ENCODE measurements around the gene EFHC2. TPM values are rescaled to one million over a fixed set of nuclear protein-coding genes. Genes with fewer than 3 reads are reported as not detected.

EFHC2 gene
- total and polyA plus RNA-seq, 12 donors, result 1.5 to 17.9 (median 10.3) TPM

DNA sequence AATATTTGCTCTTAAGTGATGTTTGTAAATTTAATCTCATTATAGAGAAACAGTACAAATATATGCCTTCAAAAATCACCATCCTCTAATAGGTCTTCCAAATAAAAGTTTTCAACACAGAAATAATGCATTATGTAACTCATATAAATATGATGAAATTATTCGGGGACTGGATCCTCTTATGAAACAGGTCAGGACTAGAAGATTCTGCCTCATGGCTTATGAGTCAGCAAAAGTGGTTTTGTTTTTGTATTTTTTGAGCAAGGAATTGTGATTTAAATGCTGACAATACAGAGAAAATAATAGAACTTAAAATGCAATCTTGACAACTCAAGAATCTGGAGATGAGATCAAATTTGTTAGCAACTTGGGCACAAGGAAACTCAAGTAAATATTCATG lies 190.6 kb downstream of the EFHC2 start:
- H3K27ac ChIP-seq, result no peak overlapping the region
- peaks cover 0 to 31% (median 0%) of the 10 kb centered on the region in 7 donors for H3K27me3 ChIP-seq
- no peak for ATAC-seq
- WGBS, 2 donors, result 58 to 83% methylated on average over 1 of the region's 1 CpG
- intact Hi-C loops (cut with DNase I), result no loop called here
- no peaks in the 10 kb centered on the region for H3K36me3 ChIP-seq
- no peaks in the 10 kb centered on the region for H3K4me1 ChIP-seq
- no peaks in the 10 kb centered on the region for H3K9me3 ChIP-seq
- TF ChIP-seq, protein P1, sequence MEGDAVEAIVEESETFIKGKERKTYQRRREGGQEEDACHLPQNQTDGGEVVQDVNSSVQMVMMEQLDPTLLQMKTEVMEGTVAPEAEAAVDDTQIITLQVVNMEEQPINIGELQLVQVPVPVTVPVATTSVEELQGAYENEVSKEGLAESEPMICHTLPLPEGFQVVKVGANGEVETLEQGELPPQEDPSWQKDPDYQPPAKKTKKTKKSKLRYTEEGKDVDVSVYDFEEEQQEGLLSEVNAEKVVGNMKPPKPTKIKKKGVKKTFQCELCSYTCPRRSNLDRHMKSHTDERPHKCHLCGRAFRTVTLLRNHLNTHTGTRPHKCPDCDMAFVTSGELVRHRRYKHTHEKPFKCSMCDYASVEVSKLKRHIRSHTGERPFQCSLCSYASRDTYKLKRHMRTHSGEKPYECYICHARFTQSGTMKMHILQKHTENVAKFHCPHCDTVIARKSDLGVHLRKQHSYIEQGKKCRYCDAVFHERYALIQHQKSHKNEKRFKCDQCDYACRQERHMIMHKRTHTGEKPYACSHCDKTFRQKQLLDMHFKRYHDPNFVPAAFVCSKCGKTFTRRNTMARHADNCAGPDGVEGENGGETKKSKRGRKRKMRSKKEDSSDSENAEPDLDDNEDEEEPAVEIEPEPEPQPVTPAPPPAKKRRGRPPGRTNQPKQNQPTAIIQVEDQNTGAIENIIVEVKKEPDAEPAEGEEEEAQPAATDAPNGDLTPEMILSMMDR (IDR thresholded peaks at IDR 0.05), result no peak
- H3K4me3 ChIP-seq, result no peak overlapping the region
- no peak for DNase-seq

DNA sequence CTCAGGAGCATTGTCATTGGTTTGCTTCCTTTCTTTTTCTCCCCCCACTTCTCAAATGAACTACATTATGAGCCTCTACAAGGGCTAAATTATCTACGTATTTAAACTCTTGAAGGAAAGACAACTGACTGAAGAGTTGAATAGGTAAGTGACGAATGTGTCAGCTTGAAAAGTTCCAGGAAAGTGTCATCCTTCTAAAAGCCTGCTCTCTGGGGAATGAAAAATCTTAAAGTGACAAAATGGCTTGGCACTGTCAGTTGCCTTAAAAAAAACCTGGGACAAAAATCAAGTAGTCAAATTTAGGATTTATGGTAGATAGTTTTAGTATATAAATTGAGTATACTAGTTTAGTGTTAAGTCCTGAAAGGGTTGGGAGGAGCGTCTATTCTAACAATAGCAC lies 196.3 kb downstream of the EFHC2 start:
- Histone ChIP-seq H3K4me3 (no peak overlapping the region), H3K4me1 (no peaks in the 10 kb centered on the region), H3K9me3 (no peaks in the 10 kb centered on the region), H3K27me3 (peaks cover 0 to 46% (median 0%) of the 10 kb centered on the region in 7 donors), H3K27ac (no peak overlapping the region), H3K36me3 (no peaks in the 10 kb centered on the region)
- DNase-seq (no peak), ATAC-seq (no peak)
- intact Hi-C loops (cut with DNase I), result no loop called here
- TF ChIP-seq, protein P1 (IDR thresholded peaks at IDR 0.05), result no peak
- WGBS, 2 donors, result 79 to 82% methylated on average over 3 of the region's 3 CpGs

DNA sequence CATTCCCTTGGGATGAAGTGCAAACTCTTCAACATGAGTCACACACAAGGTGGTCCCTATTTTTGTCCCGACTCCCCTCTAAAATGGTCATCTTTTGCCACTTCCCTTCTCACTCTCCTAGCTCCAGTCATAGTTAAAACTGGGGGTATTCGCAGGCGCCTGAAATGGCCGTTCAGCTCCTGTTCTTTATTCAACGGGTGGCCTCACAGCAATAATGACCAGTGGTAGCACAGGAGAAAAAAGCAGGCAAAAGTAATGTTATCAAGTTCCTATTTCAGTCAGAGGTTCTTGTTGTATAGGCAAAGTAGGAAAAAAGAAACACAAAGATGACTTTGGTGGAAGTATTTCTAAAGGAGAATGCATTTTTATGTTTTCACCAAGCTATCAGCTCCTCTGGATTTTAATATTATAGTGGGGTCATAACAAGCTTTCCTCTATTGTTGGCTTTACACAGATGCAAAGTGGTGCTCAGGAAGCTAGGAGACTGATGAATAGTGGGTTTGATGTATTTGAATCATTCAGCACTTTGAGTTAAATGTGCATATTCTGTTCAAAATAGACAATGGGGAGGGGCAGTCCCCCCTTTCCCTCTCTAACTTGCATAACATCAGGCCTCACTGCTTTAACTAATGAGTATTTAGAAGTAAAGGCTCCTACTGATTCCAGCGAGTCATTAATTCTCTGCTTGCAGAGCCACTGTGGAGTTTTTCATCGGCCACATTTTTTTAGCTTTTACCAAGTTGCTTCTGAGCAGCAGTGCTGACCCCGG lies 199.1 kb downstream of the EFHC2 start:
- DNase-seq (no peak), ATAC-seq (no peak)
- TF ChIP-seq, protein P1 (IDR thresholded peaks at IDR 0.05), result no peak
- Histone ChIP-seq H3K27ac (no peak overlapping the region), H3K36me3 (no peaks in the 10 kb centered on the region), H3K9me3 (peaks cover 0 to 3% (median 0%) of the 10 kb centered on the region in 11 donors), H3K4me3 (no peak overlapping the region), H3K27me3 (peaks cover 0 to 46% (median 0%) of the 10 kb centered on the region in 7 donors), H3K4me1 (no peaks in the 10 kb centered on the region)
- 60 to 67% methylated on average over 8 of the region's 8 CpGs for WGBS, 2 donors
- intact Hi-C loops (cut with DNase I), result no loop called here

DNA sequence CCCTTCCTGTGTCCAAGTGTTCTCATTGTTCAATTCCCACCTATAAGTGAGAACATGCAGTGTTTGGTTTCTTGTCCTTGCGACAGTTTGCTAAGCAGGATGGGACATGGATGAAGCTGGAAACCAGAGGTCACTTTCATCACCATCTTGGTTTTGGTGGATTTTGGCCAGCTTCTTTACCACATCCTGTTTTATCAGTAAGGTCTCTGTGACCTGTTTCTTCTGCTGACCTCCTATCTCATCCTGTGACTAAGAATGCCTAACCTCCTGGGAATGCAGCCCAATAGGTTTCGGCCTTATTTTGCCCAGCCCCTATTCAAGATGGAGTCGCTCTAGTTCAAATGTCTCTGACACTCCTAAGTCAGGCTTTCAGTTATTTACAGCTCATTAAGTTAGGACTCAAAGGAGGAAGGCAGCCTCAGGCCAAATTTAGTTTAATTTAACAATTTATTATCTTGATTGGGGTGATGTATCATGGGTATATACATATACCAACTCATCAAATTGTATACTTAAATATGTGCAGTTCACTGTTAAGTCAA lies 200.3 kb downstream of the EFHC2 start:
- H3K27me3 ChIP-seq, result peaks cover 0 to 38% (median 0%) of the 10 kb centered on the region in 7 donors
- DNase-seq, result no peak
- H3K4me1 ChIP-seq, result no peaks in the 10 kb centered on the region
- WGBS, 2 donors, result 90 to 94% methylated on average over 3 of the region's 3 CpGs
- intact Hi-C loops (cut with DNase I), result no loop called here
- TF ChIP-seq, protein P1 (IDR thresholded peaks at IDR 0.05), result no peak
- H3K36me3 ChIP-seq, result no peaks in the 10 kb centered on the region
- peaks cover 0 to 16% (median 0%) of the 10 kb centered on the region in 11 donors for H3K9me3 ChIP-seq
- H3K27ac ChIP-seq, result no peak overlapping the region
- ATAC-seq, result no peak
- H3K4me3 ChIP-seq, result no peak overlapping the region
